K562 (cell line): Measurements from ENCODE around the gene LRRC38.

Experiments
- CBX2 ChIP-seq: fragments of 200-600 bp; sonication (generic); IDR thresholded peaks from one replicate; pipeline ENCODE4 v1.6.1; 2012; ENCODE audit warnings: mild to moderate bottlenecking, low read length, inconsistent platforms; ENCODE audit not compliant: insufficient read depth, poor library complexity, severe bottlenecking
- EZH2 ChIP-seq: IDR thresholded peaks from 2 replicates; pipeline ENCODE4 v1.6.1; 2012; ENCODE audit warnings: low read depth, mild to moderate bottlenecking, inconsistent platforms, low read length, borderline replicate concordance
- KLF10 ChIP-seq: fragments of 250-450 bp; sonication (Bioruptor Pico); IDR thresholded peaks from 2 replicates; pipeline ENCODE4 v1.6.1; 2021; ENCODE audit warnings: matching md5 sums
- NFRKB ChIP-seq: fragments of 450-650 bp; IDR thresholded peaks from 2 replicates; pipeline ENCODE4 v1.6.1; 2016; ENCODE audit warnings: low read depth
- RAD51 ChIP-seq: fragments of 450-650 bp; IDR thresholded peaks from 2 replicates; pipeline ENCODE4 v1.7.1; 2016; ENCODE audit warnings: low read depth, mild to moderate bottlenecking, borderline replicate concordance
- SAFB ChIP-seq: fragments of 200-400 bp; formaldehyde crosslinking; IDR thresholded peaks from 2 replicates; pipeline ENCODE4 v1.6.1; 2017; ENCODE audit warnings: low read depth, low read length, borderline replicate concordance
- SP2 ChIP-seq: IDR thresholded peaks from 2 replicates; pipeline ENCODE4 v1.6.1; 2011; ENCODE audit warnings: mild to moderate bottlenecking, low read depth, low read length, moderate library complexity; ENCODE audit not compliant: poor library complexity, severe bottlenecking; ENCODE audit errors: extremely low read depth
- ZNF347 ChIP-seq: fragments of 450-650 bp; formaldehyde crosslinking; IDR thresholded peaks from 2 replicates; pipeline ENCODE4 v1.4.0; 2020; ENCODE audit warnings: low read depth, mild to moderate bottlenecking, moderate library complexity
- TF ChIP-seq, protein P1 (sequence below): sonication (generic); formaldehyde crosslinking; IDR thresholded peaks from 2 replicates; pipeline ENCODE4 v1.9.0; 2022; ENCODE audit warnings: mild to moderate bottlenecking, missing genetic modification reagents
- TF ChIP-seq, protein P2 (sequence below): fragments of 450-650 bp; IDR thresholded peaks from 2 replicates; pipeline ENCODE4 v1.7.1; 2018; ENCODE audit warnings: mild to moderate bottlenecking, low read depth; ENCODE audit not compliant: partially characterized antibody
- TF ChIP-seq, protein P3 (sequence below): sonication (generic); formaldehyde crosslinking; IDR thresholded peaks from 2 replicates; pipeline ENCODE4 v1.8.0; 2023; ENCODE audit warnings: missing genetic modification reagents, mild to moderate bottlenecking, borderline replicate concordance

DNA sequence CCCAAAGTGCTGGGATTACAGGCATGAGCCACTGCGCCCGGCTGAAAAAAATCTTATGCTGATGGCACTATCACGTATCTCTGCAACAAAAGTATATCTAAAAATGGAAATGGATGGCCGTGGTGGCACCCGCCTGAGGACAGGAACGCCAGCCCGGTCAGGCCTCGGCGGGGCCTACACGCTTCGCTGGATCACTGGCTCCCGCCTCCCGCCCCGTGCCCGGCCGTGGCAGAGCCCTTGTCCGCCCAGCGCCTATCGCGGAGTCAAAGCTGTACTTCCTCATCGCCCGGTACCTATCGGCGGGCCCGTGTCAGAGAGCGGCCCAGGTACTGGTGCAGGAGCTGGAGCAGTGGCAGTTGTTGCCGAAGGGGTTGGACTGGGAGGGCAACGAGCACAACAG, 41.0 kb upstream of the LRRC38 start:
- no peak for TF ChIP-seq NFRKB
- no peak for TF ChIP-seq CBX2
- no peak for TF ChIP-seq SAFB
- no peak for TF ChIP-seq SP2
- TF ChIP-seq, protein P1, sequence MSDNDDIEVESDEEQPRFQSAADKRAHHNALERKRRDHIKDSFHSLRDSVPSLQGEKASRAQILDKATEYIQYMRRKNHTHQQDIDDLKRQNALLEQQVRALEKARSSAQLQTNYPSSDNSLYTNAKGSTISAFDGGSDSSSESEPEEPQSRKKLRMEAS: no peak
- TF ChIP-seq, protein P2, sequence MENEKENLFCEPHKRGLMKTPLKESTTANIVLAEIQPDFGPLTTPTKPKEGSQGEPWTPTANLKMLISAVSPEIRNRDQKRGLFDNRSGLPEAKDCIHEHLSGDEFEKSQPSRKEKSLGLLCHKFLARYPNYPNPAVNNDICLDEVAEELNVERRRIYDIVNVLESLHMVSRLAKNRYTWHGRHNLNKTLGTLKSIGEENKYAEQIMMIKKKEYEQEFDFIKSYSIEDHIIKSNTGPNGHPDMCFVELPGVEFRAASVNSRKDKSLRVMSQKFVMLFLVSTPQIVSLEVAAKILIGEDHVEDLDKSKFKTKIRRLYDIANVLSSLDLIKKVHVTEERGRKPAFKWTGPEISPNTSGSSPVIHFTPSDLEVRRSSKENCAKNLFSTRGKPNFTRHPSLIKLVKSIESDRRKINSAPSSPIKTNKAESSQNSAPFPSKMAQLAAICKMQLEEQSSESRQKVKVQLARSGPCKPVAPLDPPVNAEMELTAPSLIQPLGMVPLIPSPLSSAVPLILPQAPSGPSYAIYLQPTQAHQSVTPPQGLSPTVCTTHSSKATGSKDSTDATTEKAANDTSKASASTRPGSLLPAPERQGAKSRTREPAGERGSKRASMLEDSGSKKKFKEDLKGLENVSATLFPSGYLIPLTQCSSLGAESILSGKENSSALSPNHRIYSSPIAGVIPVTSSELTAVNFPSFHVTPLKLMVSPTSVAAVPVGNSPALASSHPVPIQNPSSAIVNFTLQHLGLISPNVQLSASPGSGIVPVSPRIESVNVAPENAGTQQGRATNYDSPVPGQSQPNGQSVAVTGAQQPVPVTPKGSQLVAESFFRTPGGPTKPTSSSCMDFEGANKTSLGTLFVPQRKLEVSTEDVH: no peak
- TF ChIP-seq, protein P3, sequence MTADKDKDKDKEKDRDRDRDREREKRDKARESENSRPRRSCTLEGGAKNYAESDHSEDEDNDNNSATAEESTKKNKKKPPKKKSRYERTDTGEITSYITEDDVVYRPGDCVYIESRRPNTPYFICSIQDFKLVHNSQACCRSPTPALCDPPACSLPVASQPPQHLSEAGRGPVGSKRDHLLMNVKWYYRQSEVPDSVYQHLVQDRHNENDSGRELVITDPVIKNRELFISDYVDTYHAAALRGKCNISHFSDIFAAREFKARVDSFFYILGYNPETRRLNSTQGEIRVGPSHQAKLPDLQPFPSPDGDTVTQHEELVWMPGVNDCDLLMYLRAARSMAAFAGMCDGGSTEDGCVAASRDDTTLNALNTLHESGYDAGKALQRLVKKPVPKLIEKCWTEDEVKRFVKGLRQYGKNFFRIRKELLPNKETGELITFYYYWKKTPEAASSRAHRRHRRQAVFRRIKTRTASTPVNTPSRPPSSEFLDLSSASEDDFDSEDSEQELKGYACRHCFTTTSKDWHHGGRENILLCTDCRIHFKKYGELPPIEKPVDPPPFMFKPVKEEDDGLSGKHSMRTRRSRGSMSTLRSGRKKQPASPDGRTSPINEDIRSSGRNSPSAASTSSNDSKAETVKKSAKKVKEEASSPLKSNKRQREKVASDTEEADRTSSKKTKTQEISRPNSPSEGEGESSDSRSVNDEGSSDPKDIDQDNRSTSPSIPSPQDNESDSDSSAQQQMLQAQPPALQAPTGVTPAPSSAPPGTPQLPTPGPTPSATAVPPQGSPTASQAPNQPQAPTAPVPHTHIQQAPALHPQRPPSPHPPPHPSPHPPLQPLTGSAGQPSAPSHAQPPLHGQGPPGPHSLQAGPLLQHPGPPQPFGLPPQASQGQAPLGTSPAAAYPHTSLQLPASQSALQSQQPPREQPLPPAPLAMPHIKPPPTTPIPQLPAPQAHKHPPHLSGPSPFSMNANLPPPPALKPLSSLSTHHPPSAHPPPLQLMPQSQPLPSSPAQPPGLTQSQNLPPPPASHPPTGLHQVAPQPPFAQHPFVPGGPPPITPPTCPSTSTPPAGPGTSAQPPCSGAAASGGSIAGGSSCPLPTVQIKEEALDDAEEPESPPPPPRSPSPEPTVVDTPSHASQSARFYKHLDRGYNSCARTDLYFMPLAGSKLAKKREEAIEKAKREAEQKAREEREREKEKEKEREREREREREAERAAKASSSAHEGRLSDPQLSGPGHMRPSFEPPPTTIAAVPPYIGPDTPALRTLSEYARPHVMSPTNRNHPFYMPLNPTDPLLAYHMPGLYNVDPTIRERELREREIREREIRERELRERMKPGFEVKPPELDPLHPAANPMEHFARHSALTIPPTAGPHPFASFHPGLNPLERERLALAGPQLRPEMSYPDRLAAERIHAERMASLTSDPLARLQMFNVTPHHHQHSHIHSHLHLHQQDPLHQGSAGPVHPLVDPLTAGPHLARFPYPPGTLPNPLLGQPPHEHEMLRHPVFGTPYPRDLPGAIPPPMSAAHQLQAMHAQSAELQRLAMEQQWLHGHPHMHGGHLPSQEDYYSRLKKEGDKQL: no peak
- TF ChIP-seq KLF10 (CRISPR knock-in tag): no peak
- TF ChIP-seq ZNF347 (CRISPR knock-in tag): no peak
- TF ChIP-seq EZH2: no peak
- TF ChIP-seq RAD51: no peak
